ENCODE results near the gene MGAT5.

GRCh38 chr2:134323777-134324176 lies 69.9 kb downstream of the MGAT5 start:
- TF ChIP-seq POLR2A (IDR thresholded peaks at IDR 0.05; ENCODE audit: extremely low read depth, insufficient read length) (no peak), CTCF (IDR thresholded peaks at IDR 0.05; ENCODE audit: low read depth, low read length) (no peak), MYC (IDR thresholded peaks at IDR 0.05; ENCODE audit: low read depth, low read length) (no peak), MAX (IDR thresholded peaks at IDR 0.05; ENCODE audit: low read depth, low read length) (no peak)

Measured in NB4 (cell line).